Suprapubic skin (tissue), 3 donors: ENCODE measurements around the gene PSMD12.

Experiments used
- EP300 ChIP-seq: sonication (generic); formaldehyde crosslinking; IDR thresholded peaks from one replicate; pipeline ENCODE4 v1.6.1; 2017; ENCODE audit warnings: antibody characterized with exemption
- POLR2A ChIP-seq, 2 donors: fragments of 450-650 bp; IDR thresholded peaks; one replicate each; pipeline ENCODE4 v1.6.1; 2017; ENCODE audit warnings: antibody characterized with exemption in 2 of 2, mild to moderate bottlenecking in 2 of 2, moderate library complexity in 2 of 2
- TF ChIP-seq, protein P1 (sequence below), 2 donors: fragments of 200-600 bp in 1 of 2; fragments of 450-650 bp in 1 of 2; sonication (generic) in 1 of 2; IDR thresholded peaks; one replicate each; pipeline ENCODE4 v1.5.1; 2016 to 2019; ENCODE audit warnings: antibody characterized with exemption in 2 of 2, mild to moderate bottlenecking in 1 of 2, moderate library complexity in 1 of 2

DNA sequence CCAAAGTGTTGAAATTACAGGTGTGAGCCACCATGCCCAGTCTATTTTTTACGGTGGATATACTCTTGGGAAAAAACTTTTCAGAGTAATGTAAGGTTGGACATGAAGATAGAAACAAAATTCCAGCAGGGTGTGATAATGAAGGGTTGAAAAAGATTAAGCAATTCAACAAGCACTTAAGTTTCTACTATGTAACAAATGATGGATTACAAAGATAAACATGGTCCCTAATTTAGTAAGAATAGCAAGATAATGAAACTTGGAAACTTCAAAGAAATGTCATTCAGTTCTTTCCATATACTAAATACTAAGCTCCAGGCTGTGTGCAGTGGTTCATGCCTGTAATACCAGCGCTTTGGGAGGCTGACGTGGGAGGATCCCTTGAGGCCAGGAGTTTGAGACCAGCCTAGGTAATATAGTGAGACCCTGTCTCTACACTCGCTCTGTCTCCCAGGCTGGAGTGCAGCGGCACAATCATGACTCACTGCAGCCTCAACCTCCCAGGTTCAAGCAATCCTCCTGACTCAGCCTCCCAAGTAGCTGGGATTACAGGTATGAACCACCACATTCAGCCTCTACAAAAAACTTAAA is 31.0 kb downstream of the PSMD12 start:
- TF ChIP-seq, protein P1, sequence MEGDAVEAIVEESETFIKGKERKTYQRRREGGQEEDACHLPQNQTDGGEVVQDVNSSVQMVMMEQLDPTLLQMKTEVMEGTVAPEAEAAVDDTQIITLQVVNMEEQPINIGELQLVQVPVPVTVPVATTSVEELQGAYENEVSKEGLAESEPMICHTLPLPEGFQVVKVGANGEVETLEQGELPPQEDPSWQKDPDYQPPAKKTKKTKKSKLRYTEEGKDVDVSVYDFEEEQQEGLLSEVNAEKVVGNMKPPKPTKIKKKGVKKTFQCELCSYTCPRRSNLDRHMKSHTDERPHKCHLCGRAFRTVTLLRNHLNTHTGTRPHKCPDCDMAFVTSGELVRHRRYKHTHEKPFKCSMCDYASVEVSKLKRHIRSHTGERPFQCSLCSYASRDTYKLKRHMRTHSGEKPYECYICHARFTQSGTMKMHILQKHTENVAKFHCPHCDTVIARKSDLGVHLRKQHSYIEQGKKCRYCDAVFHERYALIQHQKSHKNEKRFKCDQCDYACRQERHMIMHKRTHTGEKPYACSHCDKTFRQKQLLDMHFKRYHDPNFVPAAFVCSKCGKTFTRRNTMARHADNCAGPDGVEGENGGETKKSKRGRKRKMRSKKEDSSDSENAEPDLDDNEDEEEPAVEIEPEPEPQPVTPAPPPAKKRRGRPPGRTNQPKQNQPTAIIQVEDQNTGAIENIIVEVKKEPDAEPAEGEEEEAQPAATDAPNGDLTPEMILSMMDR (IDR thresholded peaks at IDR 0.05) = no peak
- no peak for TF ChIP-seq EP300
- TF ChIP-seq POLR2A (IDR thresholded peaks at IDR 0.05) = no peak
